ENCODE results near the gene DTD1.

- TF ChIP-seq ZNF133 (tag by site-specific recombination; IDR thresholded peaks at IDR 0.05) (no peak), CTCF (tag by site-specific recombination; IDR thresholded peaks at IDR 0.05) (peak; percentile 80), MEIS1 (CRISPR knock-in tag; IDR thresholded peaks at IDR 0.05; ENCODE audit: borderline replicate concordance) (no peak), ZNF629 (tag by site-specific recombination; IDR thresholded peaks at IDR 0.05) (no peak), ZNF596 (tag by site-specific recombination; IDR thresholded peaks at IDR 0.05) (peak; percentile 68), ZNF280D (tag by site-specific recombination; IDR thresholded peaks at IDR 0.05) (no peak), ZNF274 (IDR thresholded peaks at IDR 0.05; ENCODE audit: low read length) (no peak), ZNF274 (tag by site-specific recombination; IDR thresholded peaks at IDR 0.05; ENCODE audit: borderline replicate concordance) (no peak), REPIN1 (tag by site-specific recombination; IDR thresholded peaks at IDR 0.05; ENCODE audit: low read depth) (no peak), ZNF544 (tag by site-specific recombination; IDR thresholded peaks at IDR 0.05) (no peak), ZNF335 (tag by site-specific recombination; conservative IDR thresholded peaks at IDR 0.05) (peak; percentile 88), ZNF624 (tag by site-specific recombination; IDR thresholded peaks at IDR 0.05) (no peak), ZBTB11 (tag by site-specific recombination; conservative IDR thresholded peaks at IDR 0.05; ENCODE audit: low read depth) (peak; percentile 98), PRDM1 (tag by site-specific recombination; IDR thresholded peaks at IDR 0.05) (no peak), ZNF121 (tag by site-specific recombination; IDR thresholded peaks at IDR 0.05) (no peak)
Measured at GRCh38 chr20:18587665-18588573, at the start of gene DTD1.

Data from HEK293 (cell line).